HG03565 (cell line): Measurements from ENCODE around the gene PTPRN2.

ENCODE experiments used
- ATAC-seq: cut with Tn5 transposase; IDR thresholded peaks from one replicate; pipeline ENCODE4 v1.9.1; 2021; ENCODE audit warnings: mild to moderate bottlenecking, moderate library complexity; ENCODE audit not compliant: unreplicated experiment

Gene PTPRN2

GRCh38 chr7:157840174-157840913 is 747.3 kb downstream of the PTPRN2 start:
- no peak for ATAC-seq

GRCh38 chr7:157839672-157840167 is 747.9 kb downstream of the PTPRN2 start:
- no peak for ATAC-seq

- ATAC-seq, result no peak
These were observed 748.4 kb downstream of the PTPRN2 start for GRCh38 chr7:157839226-157839625.

GRCh38 chr7:157837561-157837960 is 750.1 kb downstream of the PTPRN2 start:
- no peak for ATAC-seq

GRCh38 chr7:157837047-157837446 is 750.6 kb downstream of the PTPRN2 start:
- ATAC-seq, result no peak

- no peak for ATAC-seq
These were observed 753.0 kb downstream of the PTPRN2 start for GRCh38 chr7:157834501-157835163.

- no peak for ATAC-seq
These were observed 754.6 kb downstream of the PTPRN2 start for GRCh38 chr7:157832866-157833607.

GRCh38 chr7:157832421-157832820 is 755.2 kb downstream of the PTPRN2 start:
- no peak for ATAC-seq

GRCh38 chr7:157832006-157832405 is 755.6 kb downstream of the PTPRN2 start:
- ATAC-seq, result no peak

GRCh38 chr7:157831143-157831905 is 756.3 kb downstream of the PTPRN2 start:
- ATAC-seq, result no peak

GRCh38 chr7:157830331-157830730 is 757.3 kb downstream of the PTPRN2 start:
- ATAC-seq, result no peak

- ATAC-seq, result no peak
These were observed 758.1 kb downstream of the PTPRN2 start for GRCh38 chr7:157829491-157829890.

GRCh38 chr7:157828881-157829280 is 758.7 kb downstream of the PTPRN2 start:
- no peak for ATAC-seq

- ATAC-seq, result no peak
These were observed 759.4 kb downstream of the PTPRN2 start for GRCh38 chr7:157828190-157828589.

GRCh38 chr7:157827863-157828160 is 759.8 kb downstream of the PTPRN2 start:
- ATAC-seq, result no peak

- no peak for ATAC-seq
These were observed 760.4 kb downstream of the PTPRN2 start for GRCh38 chr7:157827045-157827862.

- ATAC-seq, result no peak
These were observed 761.1 kb downstream of the PTPRN2 start for GRCh38 chr7:157826566-157826965.

- ATAC-seq, result no peak
These were observed 762.3 kb downstream of the PTPRN2 start for GRCh38 chr7:157825325-157825724.

- ATAC-seq, result no peak
These were observed 762.9 kb downstream of the PTPRN2 start for GRCh38 chr7:157824819-157825121.

GRCh38 chr7:157824011-157824818 is 763.4 kb downstream of the PTPRN2 start:
- no peak for ATAC-seq
